Keratinocyte (primary cell): Measurements from ENCODE around the gene TTBK1. TPM values are rescaled to one million over a fixed set of nuclear protein-coding genes. Genes with fewer than 3 reads are reported as not detected.
A peak's percentile ranks its signal among the peaks of the same experiment; 100 is the strongest.

Experiments used
- DNase-seq: peaks from one replicate; pipeline ENCODE4 v3.0.0-alpha.2; 2011; ENCODE audit warnings: low read depth, missing footprints, low spot score
- FAIRE-seq: peaks from 2 replicates; lab custom pipeline; 2011; peaks lifted over from hg19 to GRCh38; lab: Jason Lieb, UNC
- H2AFZ ChIP-seq: 2 replicates; pipeline ENCODE4 v1.6.0; 2012; ENCODE audit warnings: low read length, control low read depth, inconsistent platforms; ENCODE audit not compliant: control insufficient read depth
- H3K27ac ChIP-seq: 2 replicates; pipeline ENCODE4 v1.5.1; 2011; ENCODE audit warnings: low read length; ENCODE audit not compliant: control insufficient read depth, insufficient read depth
- H3K27me3 ChIP-seq: 3 replicates; pipeline ENCODE4 v1.6.0; 2011; ENCODE audit warnings: low read length; ENCODE audit not compliant: control insufficient read depth, insufficient read depth; ENCODE audit errors: extremely low read depth
- H3K36me3 ChIP-seq, 2 experiments: 2 replicates in 1 of 2; 3 replicates in 1 of 2; pipeline ENCODE4 v1.5.1; 2011; ENCODE audit warnings: low read length in 2 of 2, mild to moderate bottlenecking in 1 of 2; ENCODE audit not compliant: control insufficient read depth in 2 of 2, insufficient read depth in 2 of 2; ENCODE audit errors: extremely low read depth in 1 of 2
- H3K4me1 ChIP-seq: 3 replicates; pipeline ENCODE4 v1.5.1; 2011; ENCODE audit warnings: low read length; ENCODE audit not compliant: control insufficient read depth, insufficient read depth; ENCODE audit errors: extremely low read depth
- H3K4me2 ChIP-seq: 3 replicates; pipeline ENCODE4 v1.6.0; 2011; ENCODE audit warnings: low read depth, low read length; ENCODE audit not compliant: control insufficient read depth, insufficient read depth; ENCODE audit errors: extremely low read depth
- H3K4me3 ChIP-seq, 3 experiments: fragments of 200-600 bp in 1 of 3; sonication (generic) in 1 of 3; 2 replicates in 2 of 3; 3 replicates in 1 of 3; pipeline ENCODE4 v1.5.1; 2011 to 2016; ENCODE audit warnings: low read length in 3 of 3, mild to moderate bottlenecking in 3 of 3, control low read depth in 2 of 3, inconsistent platforms in 1 of 3, low read depth in 1 of 3, mixed read lengths in 1 of 3, mixed run types in 1 of 3, moderate library complexity in 1 of 3; ENCODE audit not compliant: control insufficient read depth in 2 of 3, insufficient read depth in 2 of 3; ENCODE audit errors: extremely low read depth in 1 of 3
- H3K79me2 ChIP-seq: 2 replicates; pipeline ENCODE4 v1.6.0; 2012; ENCODE audit warnings: low read length; ENCODE audit not compliant: control insufficient read depth, insufficient read depth
- H3K9ac ChIP-seq: 3 replicates; pipeline ENCODE4 v1.6.0; 2011; ENCODE audit warnings: low read length; ENCODE audit not compliant: control insufficient read depth, insufficient read depth; ENCODE audit errors: extremely low read depth
- H3K9me1 ChIP-seq: 3 replicates; pipeline ENCODE4 v1.6.0; 2011; ENCODE audit warnings: low read length; ENCODE audit not compliant: control insufficient read depth, insufficient read depth; ENCODE audit errors: extremely low read depth
- H3K9me3 ChIP-seq: 2 replicates; pipeline ENCODE4 v1.5.1; 2012; ENCODE audit warnings: low read depth, low read length; ENCODE audit not compliant: control insufficient read depth
- H4K20me1 ChIP-seq: 3 replicates; pipeline ENCODE4 v1.6.0; 2011; ENCODE audit warnings: low read length; ENCODE audit not compliant: control insufficient read depth, insufficient read depth; ENCODE audit errors: extremely low read depth
- CTCF ChIP-seq, 3 experiments: IDR thresholded peaks in 1 of 3; conservative IDR thresholded peaks in 1 of 3; optimal IDR thresholded peaks in 1 of 3; 2 replicates in 2 of 3; 3 replicates in 1 of 3; pipeline versions ENCODE3 to v1.5.1; 2011; ENCODE audit warnings: low read length in 3 of 3, mild to moderate bottlenecking in 3 of 3, moderate library complexity in 2 of 3, control low read depth in 1 of 3, inconsistent platforms in 1 of 3; ENCODE audit not compliant: insufficient read depth in 2 of 3; ENCODE audit errors: extremely low read depth in 1 of 3
- EZH2 ChIP-seq: IDR thresholded peaks from one replicate; pipeline ENCODE4 v1.6.1; 2012; ENCODE audit warnings: inconsistent platforms, mild to moderate bottlenecking, low read length, moderate library complexity
- dilution Hi-C: fragments of 300-500 bp; cut with MboI; formaldehyde crosslinking; loops from one replicate; pipeline ENCODE4 v1.7.0; 2020; ENCODE audit warnings: low sequenced_read_pairs; ENCODE audit not compliant: extremely low pct_ligation_motif_present
- polyA plus RNA-seq, 5 experiments: library from polyadenylated mRNA; depleted of rRNA in 3 of 5; stranded (reverse) in 3 of 5; stranded (forward) in 1 of 5; unstranded in 1 of 5; fragments of >200 nt; gene quantifications; 1 replicate in 1 of 5; 2 replicates in 3 of 5; 3 replicates in 1 of 5; pipeline versions ENCODE4 v1.2.1 to v1.2.3, GENCODE V29; 2011 to 2012; ENCODE audit warnings: missing spikeins in 2 of 5, low read depth in 1 of 5, low replicate concordance in 1 of 5

The TTBK1 gene
- polyA plus RNA-seq, 1 donor (not counting 4 experiments of a cell fraction or from before 2014, with no cell fraction given) = not detected

DNA sequence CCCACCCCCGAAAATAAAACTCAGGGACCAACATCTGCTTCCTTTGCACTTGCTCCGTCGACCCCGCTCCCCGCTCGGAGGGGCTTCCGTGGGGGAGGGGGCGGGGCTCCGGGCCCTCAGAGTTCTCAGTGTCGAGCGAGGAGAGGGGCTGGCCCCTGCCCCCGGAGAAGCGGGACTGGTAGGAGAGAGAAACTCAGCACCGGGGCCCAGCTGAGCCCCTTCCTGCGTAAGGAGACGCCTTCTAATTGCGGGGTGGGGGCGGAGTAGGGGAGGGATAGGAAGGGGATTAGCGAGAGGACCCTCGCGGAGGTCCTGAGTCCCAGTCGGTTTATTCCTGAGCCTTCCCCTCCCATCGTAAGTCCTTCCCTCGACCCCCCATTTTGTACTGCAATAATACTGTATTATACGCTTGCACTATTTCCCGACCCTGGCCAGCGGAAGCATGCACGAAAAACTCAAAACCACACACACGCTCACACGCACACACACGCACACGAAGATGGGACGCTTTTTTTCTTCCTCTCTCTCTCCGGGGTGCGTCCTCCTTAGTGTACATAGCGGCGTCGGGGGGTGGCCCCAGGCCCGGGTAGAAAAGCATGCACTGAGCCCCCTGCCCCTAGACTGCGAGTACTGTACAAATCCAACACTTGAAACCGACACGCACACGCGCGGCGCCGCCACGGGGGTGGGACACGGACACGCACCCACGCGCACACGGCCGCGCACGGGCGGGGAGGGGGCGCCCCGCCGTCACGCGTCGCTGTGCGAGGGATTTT lies 32.7 kb downstream of the TTBK1 start:
- no peaks in the 10 kb centered on the region for H3K9me1 ChIP-seq
- no peak overlapping the region for H3K27ac ChIP-seq
- H3K36me3 ChIP-seq = no peaks in the 10 kb centered on the region
- H3K4me2 ChIP-seq = no peak overlapping the region
- FAIRE-seq (no peak), DNase-seq (no peak)
- no peaks in the 10 kb centered on the region for H3K79me2 ChIP-seq
- TF ChIP-seq EZH2 (peak; percentile 46), CTCF (optimal IDR thresholded peaks at IDR 0.05 in 1 of 3, IDR thresholded peaks at IDR 0.05 in 1 of 3, conservative IDR thresholded peaks at IDR 0.05 in 1 of 3; ENCODE audit: extremely low read depth in 1 of 3, insufficient read depth in 2 of 3, low read length in 3 of 3) (no peak)
- H3K4me1 ChIP-seq = no peaks in the 10 kb centered on the region
- H3K9me3 ChIP-seq = no peaks in the 10 kb centered on the region
- H3K4me3 ChIP-seq = no peak overlapping the region
- dilution Hi-C loops = no loop called here
- no peak overlapping the region for H2AFZ ChIP-seq
- H3K9ac ChIP-seq = no peak overlapping the region
- H4K20me1 ChIP-seq = no peaks in the 10 kb centered on the region
- H3K27me3 ChIP-seq = peaks cover 47% of the 10 kb centered on the region

DNA sequence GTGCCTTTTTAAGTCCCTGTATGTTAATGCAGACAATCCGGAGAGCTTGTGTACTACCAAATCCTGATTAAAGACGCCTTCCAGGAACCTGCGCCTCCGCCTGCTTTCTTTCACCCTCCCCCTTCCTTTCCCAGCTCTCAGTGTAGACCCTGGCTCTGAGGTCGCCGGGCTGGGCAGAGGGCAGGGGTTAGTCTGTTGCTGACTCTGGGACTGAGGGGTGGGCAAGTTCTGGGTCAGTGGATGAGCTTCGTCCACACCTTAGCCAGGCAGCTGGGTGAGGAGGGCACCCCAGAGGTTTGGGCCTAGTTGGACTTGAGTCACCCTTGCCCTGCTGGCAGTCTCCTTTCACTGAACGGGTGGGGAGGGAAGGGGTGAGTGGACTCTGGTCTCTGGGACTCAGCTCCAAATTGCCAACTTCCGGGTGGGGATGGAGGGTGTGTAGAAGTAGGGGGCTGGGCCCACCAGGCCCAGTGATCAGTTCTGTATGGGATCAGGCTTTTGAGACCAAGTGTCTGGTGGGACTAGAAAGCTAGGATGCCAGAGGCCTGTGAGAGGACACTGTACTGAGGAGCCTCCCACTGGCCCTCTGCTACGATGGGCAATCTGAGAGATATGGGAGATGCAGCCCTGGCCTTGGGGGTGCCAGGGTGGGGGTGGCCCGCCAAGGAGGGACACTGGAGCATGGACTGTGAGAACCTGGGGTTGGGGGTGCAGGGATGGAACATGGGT lies 33.5 kb downstream of the TTBK1 start:
- Histone ChIP-seq H3K4me1 (no peaks in the 10 kb centered on the region), H3K27ac (no peak overlapping the region), H3K4me2 (no peak overlapping the region), H3K36me3 (no peaks in the 10 kb centered on the region), H3K27me3 (peaks cover 47% of the 10 kb centered on the region), H3K9me3 (no peaks in the 10 kb centered on the region), H3K79me2 (no peaks in the 10 kb centered on the region), H3K4me3 (no peak overlapping the region), H3K9ac (no peak overlapping the region), H3K9me1 (no peaks in the 10 kb centered on the region), H4K20me1 (no peaks in the 10 kb centered on the region), H2AFZ (no peak overlapping the region)
- dilution Hi-C loops = no loop called here
- DNase-seq = no peak
- FAIRE-seq = no peak
- TF ChIP-seq CTCF (optimal IDR thresholded peaks at IDR 0.05 in 1 of 3, IDR thresholded peaks at IDR 0.05 in 1 of 3, conservative IDR thresholded peaks at IDR 0.05 in 1 of 3; ENCODE audit: extremely low read depth in 1 of 3, insufficient read depth in 2 of 3, low read length in 3 of 3) (no peak), EZH2 (no peak)
